GM12872 (cell line): Measurements from ENCODE around the gene CCDC27.

Experiments
- TF ChIP-seq, protein P1 (sequence below): IDR thresholded peaks from 3 replicates; pipeline ENCODE4 v1.5.1; 2011; ENCODE audit warnings: low read depth, mild to moderate bottlenecking, low read length, moderate library complexity; ENCODE audit not compliant: insufficient read depth

CCDC27 gene

DNA sequence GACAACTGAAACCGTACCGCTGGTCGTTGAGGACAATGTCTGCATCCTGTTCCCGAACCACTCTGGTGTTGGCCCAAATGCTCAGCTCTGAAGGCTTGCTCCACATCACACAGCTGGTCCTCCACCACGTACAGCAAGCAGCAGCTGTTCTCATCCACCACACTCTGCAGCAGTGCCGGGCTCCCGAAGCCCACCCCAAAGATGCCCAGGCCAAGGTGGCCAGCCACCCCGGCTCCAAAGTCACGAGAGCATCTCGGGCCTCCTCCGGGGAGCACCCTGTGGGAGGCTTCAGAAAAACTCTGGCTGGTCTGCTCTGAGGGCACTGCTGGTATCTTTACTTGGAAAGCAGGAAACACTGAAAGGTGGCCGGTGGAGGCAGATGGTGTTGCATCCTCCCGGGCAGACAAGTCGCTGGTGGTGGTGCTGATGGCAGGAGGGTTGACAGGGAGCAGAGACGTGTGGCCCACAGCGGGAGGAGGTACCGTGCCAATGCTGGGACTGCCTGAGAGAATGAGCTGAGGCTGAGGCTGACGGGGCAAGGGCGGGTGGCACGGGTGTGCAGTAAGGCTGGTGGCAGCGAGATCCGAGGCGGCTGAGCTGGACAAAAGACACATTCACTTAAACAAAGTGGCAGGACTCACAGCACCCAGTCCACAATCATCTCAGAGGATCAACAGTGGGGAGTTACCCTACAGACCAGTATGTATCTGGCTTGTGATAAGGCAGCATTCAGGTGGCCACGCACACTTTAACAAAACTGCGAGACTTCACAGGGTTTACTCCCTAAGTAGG, 6.5 kb upstream of the CCDC27 start:
- TF ChIP-seq, protein P1, sequence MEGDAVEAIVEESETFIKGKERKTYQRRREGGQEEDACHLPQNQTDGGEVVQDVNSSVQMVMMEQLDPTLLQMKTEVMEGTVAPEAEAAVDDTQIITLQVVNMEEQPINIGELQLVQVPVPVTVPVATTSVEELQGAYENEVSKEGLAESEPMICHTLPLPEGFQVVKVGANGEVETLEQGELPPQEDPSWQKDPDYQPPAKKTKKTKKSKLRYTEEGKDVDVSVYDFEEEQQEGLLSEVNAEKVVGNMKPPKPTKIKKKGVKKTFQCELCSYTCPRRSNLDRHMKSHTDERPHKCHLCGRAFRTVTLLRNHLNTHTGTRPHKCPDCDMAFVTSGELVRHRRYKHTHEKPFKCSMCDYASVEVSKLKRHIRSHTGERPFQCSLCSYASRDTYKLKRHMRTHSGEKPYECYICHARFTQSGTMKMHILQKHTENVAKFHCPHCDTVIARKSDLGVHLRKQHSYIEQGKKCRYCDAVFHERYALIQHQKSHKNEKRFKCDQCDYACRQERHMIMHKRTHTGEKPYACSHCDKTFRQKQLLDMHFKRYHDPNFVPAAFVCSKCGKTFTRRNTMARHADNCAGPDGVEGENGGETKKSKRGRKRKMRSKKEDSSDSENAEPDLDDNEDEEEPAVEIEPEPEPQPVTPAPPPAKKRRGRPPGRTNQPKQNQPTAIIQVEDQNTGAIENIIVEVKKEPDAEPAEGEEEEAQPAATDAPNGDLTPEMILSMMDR, result no peak

GRCh38 chr1:3746389-3746829, 5.8 kb upstream of the CCDC27 start:
- TF ChIP-seq, protein P1, result no peak

DNA sequence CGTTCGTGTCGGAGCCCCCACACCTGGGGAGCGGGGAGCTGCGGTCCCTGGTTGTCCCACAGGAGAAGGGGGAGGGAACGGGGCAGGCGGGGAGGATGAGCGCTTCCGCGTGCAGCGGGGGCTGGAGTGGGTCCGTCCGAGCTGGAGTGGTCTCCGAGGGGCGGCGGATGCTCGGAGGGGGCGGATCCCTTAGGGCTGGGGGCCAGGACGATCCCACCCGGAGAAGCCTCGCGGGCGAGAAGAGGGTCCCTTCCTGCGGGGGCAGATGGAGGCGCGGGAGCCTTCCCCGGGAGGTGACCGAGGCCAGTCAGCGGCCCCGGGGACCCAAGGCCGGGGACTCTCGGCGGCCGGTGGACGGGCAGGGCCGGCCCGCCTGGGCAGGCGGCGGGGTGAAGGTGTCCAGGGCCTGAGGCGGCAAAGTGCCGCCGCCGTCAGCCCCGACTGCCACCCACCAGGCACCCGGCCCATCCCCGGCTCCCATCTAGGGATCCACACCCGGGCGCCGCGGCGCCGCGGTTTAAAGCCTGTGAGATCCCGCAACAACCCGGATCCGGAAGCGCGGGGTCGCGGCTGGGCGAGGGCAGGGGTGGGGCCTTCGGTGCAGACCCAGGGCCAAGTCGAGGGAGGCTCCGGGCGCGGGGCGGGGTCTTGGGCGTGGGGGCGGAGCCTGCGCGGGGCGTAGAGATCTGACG, 5.3 kb upstream of the CCDC27 start:
- TF ChIP-seq, protein P1, result no peak

GRCh38 chr1:3747522-3747848, 4.8 kb upstream of the CCDC27 start:
- TF ChIP-seq, protein P1, result no peak

DNA sequence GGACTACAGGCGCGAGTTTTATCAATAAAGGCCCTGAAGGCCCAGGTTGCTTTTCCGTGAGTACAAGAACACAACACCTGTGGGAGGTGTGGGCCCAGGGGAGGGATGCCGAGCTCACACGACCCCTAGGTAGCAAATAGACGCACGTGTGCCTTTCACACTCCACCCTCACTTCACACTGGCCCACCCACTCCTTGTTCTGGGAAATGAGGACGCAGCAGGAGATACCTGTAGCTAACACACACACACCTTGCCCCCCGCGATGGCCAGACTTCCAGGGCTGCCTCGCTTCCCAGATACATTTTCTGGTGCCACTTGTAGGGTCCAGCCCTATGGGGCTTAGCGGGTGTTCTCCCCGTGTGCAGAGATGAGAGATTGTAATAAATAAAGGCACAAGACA, 4.3 kb upstream of the CCDC27 start:
- TF ChIP-seq, protein P1, result no peak

GRCh38 chr1:3749512-3749911, 2.7 kb upstream of the CCDC27 start:
- TF ChIP-seq, protein P1, result no peak

DNA sequence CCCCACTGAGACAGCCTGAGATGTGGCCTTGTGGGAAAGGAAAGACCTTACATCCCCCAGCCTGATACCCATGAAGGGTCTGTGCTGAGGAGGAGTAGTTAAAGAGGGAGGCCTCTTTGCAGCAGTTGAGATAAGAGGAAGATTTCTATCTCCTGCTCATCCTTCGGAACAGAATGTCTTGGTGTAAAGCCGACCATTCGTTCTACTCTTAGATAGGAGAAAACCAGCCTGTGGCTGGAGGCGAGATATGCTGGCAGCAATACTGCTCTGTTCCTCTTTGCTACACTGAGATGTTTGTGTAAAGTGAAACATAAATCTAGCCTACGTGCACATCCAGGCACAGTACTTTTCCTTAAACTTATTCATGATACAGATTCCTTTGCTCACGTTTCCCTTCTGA, 1.5 kb upstream of the CCDC27 start:
- TF ChIP-seq, protein P1, result no peak
